Left ventricle myocardium inferior (tissue), 1 donor: ENCODE results near the gene KCNC1. TPM values are rescaled to one million over a fixed set of nuclear protein-coding genes. Genes with fewer than 3 reads are reported as not detected.

ENCODE experiments used
- DNase-seq: peaks from one replicate; pipeline ENCODE4 v3.0.0-alpha.2; 2020
- H3K27ac ChIP-seq: fragments of 200-600 bp; replicated peaks from 2 replicates; pipeline ENCODE4 v1.8.0; 2021
- H3K27me3 ChIP-seq: fragments of 200-600 bp; 2 replicates; pipeline ENCODE4 v1.8.0; 2021; ENCODE audit warnings: low read depth
- H3K36me3 ChIP-seq: fragments of 200-600 bp; 2 replicates; pipeline ENCODE4 v1.8.0; 2021
- H3K4me1 ChIP-seq: fragments of 200-600 bp; 2 replicates; pipeline ENCODE4 v1.8.0; 2021
- H3K4me3 ChIP-seq: fragments of 200-600 bp; 2 replicates; pipeline ENCODE4 v1.8.0; 2021; ENCODE audit warnings: mild to moderate bottlenecking, moderate library complexity
- H3K9me3 ChIP-seq: fragments of 200-600 bp; replicated peaks from 2 replicates; pipeline ENCODE4 v1.8.0; 2021
- intact Hi-C: fragments of 100-400 bp; cut with micrococcal nuclease; formaldehyde crosslinking; loops from one replicate; pipeline ENCODE4 v1.11.0; 2022
- total RNA-seq: library from RNA; stranded (reverse); fragmentation: NEBNext Ultra II Directional; extraction: Animal tissue kit (Norgen Biotek cat#: 25700); gene quantifications from one replicate; pipeline ENCODE4 v1.2.1, GENCODE V29; 2021
- TF ChIP-seq, protein P1 (sequence below): fragments of 200-600 bp; IDR thresholded peaks from 2 replicates; pipeline ENCODE4 v1.8.0; 2021; ENCODE audit warnings: antibody characterized with exemption, mild to moderate bottlenecking, borderline replicate concordance
- donor health status: DM: no; HTN: yes; CAD: no; lungs with severe emphysema.

KCNC1 gene
- total RNA-seq, 1 donor from 2014 or later = not detected

- peaks cover 10% of the 10 kb centered on the region for H3K4me1 ChIP-seq
- DNase-seq = no peak
- no peaks in the 10 kb centered on the region for H3K36me3 ChIP-seq
- intact Hi-C loops = no loop called here
- H3K9me3 ChIP-seq = no peaks in the 10 kb centered on the region
- H3K27ac ChIP-seq = no peak overlapping the region
- peaks cover 31% of the 10 kb centered on the region for H3K27me3 ChIP-seq
- H3K4me3 ChIP-seq = no peak overlapping the region
- TF ChIP-seq, protein P1, sequence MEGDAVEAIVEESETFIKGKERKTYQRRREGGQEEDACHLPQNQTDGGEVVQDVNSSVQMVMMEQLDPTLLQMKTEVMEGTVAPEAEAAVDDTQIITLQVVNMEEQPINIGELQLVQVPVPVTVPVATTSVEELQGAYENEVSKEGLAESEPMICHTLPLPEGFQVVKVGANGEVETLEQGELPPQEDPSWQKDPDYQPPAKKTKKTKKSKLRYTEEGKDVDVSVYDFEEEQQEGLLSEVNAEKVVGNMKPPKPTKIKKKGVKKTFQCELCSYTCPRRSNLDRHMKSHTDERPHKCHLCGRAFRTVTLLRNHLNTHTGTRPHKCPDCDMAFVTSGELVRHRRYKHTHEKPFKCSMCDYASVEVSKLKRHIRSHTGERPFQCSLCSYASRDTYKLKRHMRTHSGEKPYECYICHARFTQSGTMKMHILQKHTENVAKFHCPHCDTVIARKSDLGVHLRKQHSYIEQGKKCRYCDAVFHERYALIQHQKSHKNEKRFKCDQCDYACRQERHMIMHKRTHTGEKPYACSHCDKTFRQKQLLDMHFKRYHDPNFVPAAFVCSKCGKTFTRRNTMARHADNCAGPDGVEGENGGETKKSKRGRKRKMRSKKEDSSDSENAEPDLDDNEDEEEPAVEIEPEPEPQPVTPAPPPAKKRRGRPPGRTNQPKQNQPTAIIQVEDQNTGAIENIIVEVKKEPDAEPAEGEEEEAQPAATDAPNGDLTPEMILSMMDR = no peak
Observed at GRCh38 chr11:17750013-17750800, 15.6 kb downstream of the KCNC1 start.

DNA sequence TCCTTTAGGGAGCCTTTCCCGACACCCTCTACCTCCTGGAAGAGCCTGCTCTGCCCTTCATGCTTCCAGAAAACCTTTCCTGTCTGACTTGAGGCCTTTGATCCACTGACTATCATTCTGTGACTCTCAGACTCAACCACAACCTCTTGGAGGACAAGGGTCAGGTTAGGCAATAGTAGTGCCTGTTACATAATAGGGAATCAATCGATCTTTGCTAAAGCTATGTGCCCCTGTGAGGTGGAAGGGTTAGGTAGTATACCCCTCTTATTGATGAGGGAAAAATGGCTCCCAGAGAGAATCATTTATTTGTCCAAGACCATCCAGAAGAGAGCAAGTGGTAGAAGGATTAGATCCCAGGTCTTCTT is 16.2 kb downstream of the KCNC1 start:
- Histone ChIP-seq H3K9me3 (no peaks in the 10 kb centered on the region), H3K27ac (no peak overlapping the region), H3K4me1 (peaks cover 10% of the 10 kb centered on the region), H3K36me3 (no peaks in the 10 kb centered on the region), H3K4me3 (no peak overlapping the region), H3K27me3 (peaks cover 27% of the 10 kb centered on the region)
- intact Hi-C loops = no loop called here
- TF ChIP-seq, protein P1 = no peak
- DNase-seq = no peak

- Histone ChIP-seq H3K27ac (no peak overlapping the region), H3K27me3 (peaks cover 29% of the 10 kb centered on the region), H3K4me3 (no peak overlapping the region), H3K36me3 (no peaks in the 10 kb centered on the region), H3K4me1 (peaks cover 10% of the 10 kb centered on the region), H3K9me3 (no peaks in the 10 kb centered on the region)
- intact Hi-C loops = no loop called here
- TF ChIP-seq, protein P1 = no peak
- DNase-seq = peak; percentile 5
Observed at GRCh38 chr11:17751558-17751957, 17.0 kb downstream of the KCNC1 start.

GRCh38 chr11:17752144-17752543 is 17.6 kb downstream of the KCNC1 start:
- Histone ChIP-seq H3K4me1 (peaks cover 10% of the 10 kb centered on the region), H3K4me3 (no peak overlapping the region), H3K9me3 (no peaks in the 10 kb centered on the region), H3K27me3 (peaks cover 28% of the 10 kb centered on the region), H3K27ac (no peak overlapping the region), H3K36me3 (no peaks in the 10 kb centered on the region)
- no peak for DNase-seq
- TF ChIP-seq, protein P1 = no peak
- intact Hi-C loops = no loop called here

DNA sequence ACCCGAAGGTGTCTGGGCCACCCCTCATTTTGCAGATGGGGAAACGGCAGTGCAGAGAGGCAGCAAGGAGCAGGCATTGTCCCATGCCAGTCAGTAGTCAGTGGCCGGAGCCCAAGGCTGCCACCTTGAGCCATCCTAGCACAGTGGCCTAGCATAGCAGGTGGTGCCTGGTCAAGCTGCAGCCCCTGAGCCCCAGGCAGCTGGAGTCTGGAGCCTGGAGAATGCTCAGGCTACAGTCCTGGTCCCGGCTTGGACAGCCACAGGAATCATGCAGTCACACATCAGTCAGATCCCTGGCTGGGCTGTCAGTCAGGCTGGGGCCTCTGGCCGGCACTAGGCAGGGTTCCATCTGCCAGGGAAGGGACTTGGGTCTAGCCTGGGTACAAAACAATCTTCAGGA is 18.6 kb downstream of the KCNC1 start:
- H3K4me1 ChIP-seq = peaks cover 10% of the 10 kb centered on the region
- H3K4me3 ChIP-seq = no peak overlapping the region
- H3K27me3 ChIP-seq = peaks cover 19% of the 10 kb centered on the region
- intact Hi-C loops = no loop called here
- no peak overlapping the region for H3K27ac ChIP-seq
- no peaks in the 10 kb centered on the region for H3K36me3 ChIP-seq
- peaks cover 3% of the 10 kb centered on the region for H3K9me3 ChIP-seq
- TF ChIP-seq, protein P1 = no peak
- DNase-seq = peak; percentile 7
